SK-MEL-5 (cell line): ENCODE results near the gene IL1F10. TPM values are rescaled to one million over a fixed set of nuclear protein-coding genes. Genes with fewer than 3 reads are reported as not detected.
A peak's percentile ranks its signal among the peaks of the same experiment; 100 is the strongest.

Experiments used
- DNase-seq: peaks from one replicate; pipeline ENCODE4 v3.0.0-alpha.2; 2016; ENCODE audit warnings: low read depth, low spot score
- in situ Hi-C: cut with HindIII; loops from 2 replicates; pipeline ENCODE4 v1.10.0; 2016; ENCODE audit warnings: low sequenced_read_pairs, high pct_unique_total_duplicates, low pct_unique_long_range_greater_than_20kb
- total RNA-seq: library from RNA; depleted of rRNA; stranded (reverse); fragments of >200 nt; shearing (Covaris generic); gene quantifications from 2 replicates; pipeline ENCODE4 v1.2.3, GENCODE V29; 2014

IL1F10 gene
- total RNA-seq, 1 experiment from 2014 or later = not detected

DNA sequence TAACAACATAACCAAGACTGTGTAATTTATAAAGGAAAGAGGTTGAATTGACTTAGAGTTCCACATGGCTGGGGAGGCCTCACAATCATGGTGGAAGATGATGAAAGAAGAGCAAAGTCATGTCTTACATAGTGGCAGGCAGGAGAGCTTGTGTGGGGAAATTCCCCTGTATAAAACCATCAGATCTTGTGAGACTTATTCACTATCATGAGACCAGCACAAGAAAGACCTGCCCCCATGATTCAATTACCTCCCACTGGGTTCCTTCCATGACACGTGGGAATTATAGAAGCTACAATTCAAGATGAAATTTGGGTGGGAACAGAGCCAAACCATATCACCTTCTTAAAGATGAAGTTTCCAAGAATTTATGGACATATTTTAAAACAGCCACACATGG lies 11.2 kb upstream of the IL1F10 start:
- DNase-seq = peak; percentile 35
- in situ Hi-C loops = no loop called here

DNA sequence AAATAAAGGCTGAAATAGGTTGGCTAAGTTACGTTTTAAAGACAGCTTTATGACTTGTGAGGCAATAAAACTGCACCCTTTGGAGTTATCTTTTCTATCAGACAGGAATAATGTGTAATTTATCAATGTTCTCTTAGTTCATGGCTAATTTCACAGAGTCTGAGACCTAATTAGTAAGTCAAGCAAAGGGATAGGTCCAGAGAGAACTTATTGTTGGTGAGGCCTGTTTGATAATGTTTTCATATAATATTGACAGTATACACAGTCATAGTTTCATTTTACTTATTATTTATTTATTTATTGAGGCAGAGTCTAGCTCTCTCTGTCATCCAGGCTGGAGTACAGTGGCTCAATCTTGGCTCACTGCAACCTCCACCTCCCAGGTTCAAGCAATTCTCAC lies 10.7 kb upstream of the IL1F10 start:
- in situ Hi-C loops = no loop called here
- no peak for DNase-seq

DNA sequence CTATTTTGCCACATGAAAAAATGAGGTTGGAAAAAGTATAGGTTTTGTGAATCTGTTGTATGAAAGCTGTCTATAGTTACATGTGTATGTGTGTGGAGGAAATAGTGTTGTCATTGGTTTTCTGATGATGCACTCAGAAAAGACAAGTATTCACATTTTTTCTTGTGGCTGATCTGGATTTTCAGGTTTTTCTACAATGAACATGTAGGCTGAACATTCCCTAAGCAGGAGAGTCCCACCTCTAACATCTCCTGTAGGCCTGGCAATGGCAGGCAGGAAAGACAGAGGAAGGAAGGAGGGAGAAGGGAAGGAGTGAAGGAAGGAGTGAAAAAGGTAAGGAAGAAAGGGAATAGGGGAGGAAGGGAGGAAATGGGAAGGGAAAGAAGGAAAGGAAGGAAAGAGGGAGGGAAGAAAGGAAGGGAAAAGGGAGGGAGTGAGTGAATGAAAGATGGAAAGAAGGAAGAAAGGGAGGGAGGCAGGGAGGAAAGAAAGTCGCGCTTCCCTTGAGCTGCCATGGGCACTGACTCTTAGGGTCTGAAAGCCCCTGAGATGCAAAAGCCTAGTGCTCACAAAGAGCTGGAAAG lies 9.3 kb upstream of the IL1F10 start:
- no peak for DNase-seq
- in situ Hi-C loops = no loop called here

DNA sequence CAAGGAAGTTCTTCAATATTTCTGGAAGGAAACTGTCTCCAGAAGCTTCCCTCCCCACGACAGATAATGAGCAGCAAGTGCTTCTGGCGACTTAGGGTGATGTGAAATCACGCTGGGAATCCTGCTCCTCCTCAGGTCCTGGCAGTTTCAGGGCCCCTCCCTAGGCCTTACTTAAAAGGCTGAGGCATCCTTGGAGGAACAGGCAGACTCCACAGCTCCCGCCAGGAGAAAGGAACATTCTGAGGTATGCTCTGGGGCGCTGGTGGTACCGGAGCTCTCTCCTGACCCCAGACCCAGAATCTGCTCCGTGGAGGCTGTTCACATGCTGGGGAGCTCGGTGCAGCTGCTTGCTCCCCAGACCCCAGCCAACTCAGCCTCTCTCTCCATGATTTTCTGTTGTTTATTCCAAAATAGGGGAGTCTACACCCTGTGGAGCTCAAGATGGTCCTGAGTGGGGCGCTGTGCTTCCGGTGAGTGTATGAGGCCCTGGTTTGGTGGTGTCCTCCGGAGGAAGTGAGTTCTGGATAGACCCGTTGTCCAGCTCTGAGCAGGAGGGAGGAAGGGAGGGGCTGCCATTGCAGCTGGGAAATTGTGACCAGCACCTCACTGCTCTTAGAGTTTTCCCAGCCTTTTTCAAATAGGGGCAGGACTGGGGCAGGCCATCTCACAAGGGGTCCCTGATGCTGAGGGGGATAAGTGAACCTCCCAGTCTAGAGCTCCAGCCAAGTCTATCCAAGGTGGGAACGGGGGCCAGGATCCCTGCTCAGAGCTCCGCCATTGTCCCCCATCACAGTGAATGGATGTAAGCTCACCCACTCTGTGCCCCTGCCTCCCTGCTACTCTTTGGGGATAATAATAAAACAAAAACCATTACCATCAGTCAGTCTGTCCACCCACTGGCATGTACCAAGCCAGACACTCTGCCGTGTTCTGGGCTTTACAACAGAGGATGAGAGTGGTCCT lies 8.5 kb upstream of the IL1F10 start, which contains the start of gene IL36RN:
Gene IL36RN, plus strand, starts transcription at position 201 of the 963 bp plus-strand sequence. Its CDS starts 241 bp downstream, at position 442.
- no peak for DNase-seq
- in situ Hi-C loops = no loop called here

DNA sequence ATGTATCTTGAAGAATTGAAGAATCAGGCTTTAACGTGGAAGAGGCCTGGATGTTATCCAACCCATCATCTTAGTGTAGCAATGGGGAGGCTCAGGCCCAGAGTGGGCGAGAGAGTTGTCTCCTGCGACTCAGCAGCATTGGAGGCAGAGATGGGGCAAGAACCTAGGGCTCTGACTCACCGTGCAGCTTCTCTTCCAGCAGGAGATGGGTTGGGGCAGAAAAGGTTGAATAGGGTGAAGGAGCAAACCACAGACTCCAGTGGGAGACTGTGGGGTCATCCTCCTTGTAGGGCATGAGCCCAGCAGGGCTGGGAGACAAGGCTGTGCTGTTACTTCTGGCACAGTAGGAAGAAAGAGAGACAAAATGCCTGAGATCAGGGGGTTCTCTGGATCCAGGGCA lies 7.4 kb upstream of the IL1F10 start:
- in situ Hi-C loops = no loop called here
- DNase-seq = no peak

DNA sequence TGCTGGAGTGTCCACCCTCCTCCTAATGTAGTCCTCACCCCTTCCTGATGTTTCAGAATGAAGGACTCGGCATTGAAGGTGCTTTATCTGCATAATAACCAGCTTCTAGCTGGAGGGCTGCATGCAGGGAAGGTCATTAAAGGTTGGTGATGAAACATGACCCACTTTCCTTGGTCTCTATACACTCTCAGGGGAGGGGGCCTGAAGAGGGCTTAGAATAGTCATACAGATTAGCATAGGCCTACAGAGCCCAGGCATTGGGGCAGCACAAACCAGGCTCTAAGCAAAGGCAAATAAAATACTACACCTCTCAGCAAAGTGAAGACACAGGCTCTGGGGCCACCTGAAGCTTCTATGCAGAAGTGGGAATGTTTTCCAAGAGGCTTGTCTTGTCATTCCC lies 7.0 kb upstream of the IL1F10 start:
- DNase-seq = no peak
- in situ Hi-C loops = no loop called here

DNA sequence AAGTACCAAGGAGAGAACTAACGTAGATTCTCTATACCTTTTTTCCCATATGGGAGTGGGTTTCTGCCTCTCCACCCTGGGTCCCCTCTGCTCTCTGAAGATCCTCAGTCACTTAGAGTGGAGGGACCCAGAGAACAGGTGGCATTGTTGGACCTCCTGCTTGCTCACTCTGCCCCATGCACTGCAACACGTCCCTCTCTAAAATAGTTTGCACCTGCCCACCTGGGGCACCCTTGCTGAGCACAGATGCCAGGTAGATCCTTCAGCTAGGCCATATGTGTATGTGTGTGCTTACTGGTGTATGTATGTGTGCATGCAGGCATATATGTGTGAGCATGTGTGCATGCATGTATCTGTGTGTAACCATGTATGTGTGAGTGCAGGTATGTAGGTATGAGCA lies 6.5 kb upstream of the IL1F10 start:
- in situ Hi-C loops = no loop called here
- no peak for DNase-seq

DNA sequence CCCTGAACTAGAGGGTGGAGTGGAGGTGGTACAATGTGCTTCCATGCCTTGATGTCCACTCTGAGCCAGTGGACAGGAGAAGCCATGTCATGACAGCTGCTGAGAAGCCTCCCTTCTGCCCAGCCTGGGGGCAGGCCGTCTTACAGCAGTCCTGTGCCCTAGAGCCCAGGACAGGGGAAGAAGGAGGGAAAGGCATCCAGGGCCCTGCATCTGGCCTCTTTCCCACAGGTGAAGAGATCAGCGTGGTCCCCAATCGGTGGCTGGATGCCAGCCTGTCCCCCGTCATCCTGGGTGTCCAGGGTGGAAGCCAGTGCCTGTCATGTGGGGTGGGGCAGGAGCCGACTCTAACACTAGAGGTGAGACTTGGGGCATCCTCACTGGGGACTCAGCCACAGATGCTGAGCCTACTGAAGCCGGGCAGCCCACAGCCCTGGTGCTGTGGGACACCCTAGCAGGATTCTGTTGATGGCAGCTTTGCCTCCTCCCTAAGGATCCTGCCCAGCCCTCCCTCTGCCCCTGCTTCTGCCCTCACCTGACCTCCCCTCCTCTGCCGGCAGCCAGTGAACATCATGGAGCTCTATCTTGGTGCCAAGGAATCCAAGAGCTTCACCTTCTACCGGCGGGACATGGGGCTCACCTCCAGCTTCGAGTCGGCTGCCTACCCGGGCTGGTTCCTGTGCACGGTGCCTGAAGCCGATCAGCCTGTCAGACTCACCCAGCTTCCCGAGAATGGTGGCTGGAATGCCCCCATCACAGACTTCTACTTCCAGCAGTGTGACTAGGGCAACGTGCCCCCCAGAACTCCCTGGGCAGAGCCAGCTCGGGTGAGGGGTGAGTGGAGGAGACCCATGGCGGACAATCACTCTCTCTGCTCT lies 5.6 kb upstream of the IL1F10 start:
- in situ Hi-C loops = no loop called here
- DNase-seq = no peak

DNA sequence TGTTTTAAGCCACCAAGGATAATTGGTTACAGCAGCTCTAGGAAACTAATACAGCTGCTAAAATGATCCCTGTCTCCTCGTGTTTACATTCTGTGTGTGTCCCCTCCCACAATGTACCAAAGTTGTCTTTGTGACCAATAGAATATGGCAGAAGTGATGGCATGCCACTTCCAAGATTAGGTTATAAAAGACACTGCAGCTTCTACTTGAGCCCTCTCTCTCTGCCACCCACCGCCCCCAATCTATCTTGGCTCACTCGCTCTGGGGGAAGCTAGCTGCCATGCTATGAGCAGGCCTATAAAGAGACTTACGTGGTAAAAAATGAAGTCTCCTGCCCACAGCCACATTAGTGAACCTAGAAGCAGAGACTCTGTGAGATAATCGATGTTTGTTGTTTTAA lies 3.5 kb upstream of the IL1F10 start:
- DNase-seq = no peak

GRCh38 chr2:113064898-113065297 lies 2.9 kb upstream of the IL1F10 start:
- in situ Hi-C loops = no loop called here
- DNase-seq = no peak

More for the DNA sequence above, 3.5 kb upstream of the IL1F10 start:
- in situ Hi-C loops = no loop called here

DNA sequence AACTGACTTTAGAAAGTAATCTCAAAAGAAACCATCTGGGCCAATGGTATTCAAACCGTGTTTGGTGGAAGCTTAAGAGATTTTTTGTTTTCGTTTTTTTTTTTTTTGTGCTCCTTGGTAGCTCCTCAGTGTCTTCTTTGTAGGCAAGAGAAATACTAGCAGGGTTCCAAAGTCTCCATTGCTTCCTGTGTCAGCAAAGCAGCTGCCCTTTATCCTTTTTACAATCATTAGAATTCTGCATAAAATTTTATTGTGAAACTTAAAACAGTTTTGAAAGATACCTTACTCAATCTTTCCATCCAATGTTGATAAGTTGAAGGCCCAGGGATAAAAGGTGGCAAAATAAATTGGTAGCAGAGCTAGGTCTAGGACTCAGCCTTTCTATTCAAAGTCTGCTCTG lies 479 bp downstream of the IL1F10 start:
- DNase-seq = no peak
- in situ Hi-C loops = no loop called here

- no peak for DNase-seq
- in situ Hi-C loops = no loop called here
Measured at GRCh38 chr2:113068706-113069485, 1.1 kb downstream of the IL1F10 start.

DNA sequence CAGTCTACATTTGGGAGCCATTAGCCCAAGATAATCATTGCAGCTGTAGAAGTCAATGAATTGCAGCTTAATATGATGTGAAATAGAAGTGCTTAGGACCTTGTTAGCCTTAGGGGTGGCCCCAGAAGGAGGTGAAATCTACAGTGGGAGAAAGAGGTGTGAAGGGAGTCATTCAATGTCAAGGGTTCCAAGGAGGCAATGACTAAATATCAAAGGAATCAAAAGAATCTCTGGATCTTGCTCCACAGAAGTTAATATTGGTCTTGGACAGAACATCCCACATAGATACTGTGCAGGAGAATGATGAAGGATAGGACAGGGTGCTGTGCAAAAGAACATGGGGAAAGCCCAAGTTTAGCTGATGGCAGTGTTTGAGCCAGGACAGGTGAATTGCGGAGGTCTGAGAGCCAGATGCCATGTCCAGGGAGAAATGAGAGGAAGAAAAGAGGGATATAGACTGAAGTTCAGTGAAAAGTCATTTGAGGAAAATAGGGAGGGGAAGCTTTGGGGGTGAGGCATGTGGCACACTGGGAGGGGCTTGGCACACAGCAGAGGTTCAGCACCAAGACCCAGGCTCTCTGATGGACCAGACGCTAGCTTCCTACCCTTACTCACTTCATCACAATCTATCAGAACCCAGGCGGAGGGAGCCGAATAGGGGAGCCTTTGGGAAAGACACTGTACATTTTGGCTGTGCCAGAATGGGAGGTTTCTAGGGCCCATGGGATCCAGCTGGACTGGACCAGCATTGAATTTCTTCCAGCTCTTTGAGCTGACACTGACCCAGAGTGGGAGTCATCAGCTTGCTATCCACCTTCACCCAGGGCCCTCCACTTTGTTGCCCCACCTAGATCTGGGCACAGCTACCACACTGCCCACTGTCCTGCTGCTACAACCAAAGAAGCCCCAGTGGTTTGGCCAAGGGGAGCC lies 2.2 kb downstream of the IL1F10 start:
- DNase-seq = no peak
- in situ Hi-C loops = no loop called here

DNA sequence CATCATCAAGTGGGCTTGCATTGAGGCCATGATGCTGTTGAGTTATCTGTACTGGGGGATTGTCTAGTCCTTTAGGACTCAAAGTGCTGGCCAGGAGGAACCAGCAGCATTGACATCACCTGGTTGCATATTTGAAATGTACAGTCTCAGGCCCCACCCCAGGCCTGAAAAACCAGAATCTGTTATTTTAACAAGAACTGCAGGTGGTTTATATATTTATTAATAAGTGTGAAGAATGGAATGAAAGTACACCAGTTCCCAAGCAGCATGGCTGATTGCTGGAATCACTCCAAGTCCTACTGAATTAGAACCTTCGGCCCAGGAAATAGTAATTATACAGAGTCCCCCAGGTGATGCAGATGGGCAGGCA lies 2.8 kb downstream of the IL1F10 start:
- in situ Hi-C loops = no loop called here
- DNase-seq = no peak

GRCh38 chr2:113072584-113072983 lies 4.8 kb downstream of the IL1F10 start:
- no peak for DNase-seq
- in situ Hi-C loops = no loop called here

GRCh38 chr2:113073325-113073834 lies 5.6 kb downstream of the IL1F10 start:
- DNase-seq = no peak

More at GRCh38 chr2:113073325-113073834, 5.6 kb downstream of the IL1F10 start:
- in situ Hi-C loops = no loop called here
